Measurements from ENCODE around the gene SPINK13.

Gene SPINK13

DNA sequence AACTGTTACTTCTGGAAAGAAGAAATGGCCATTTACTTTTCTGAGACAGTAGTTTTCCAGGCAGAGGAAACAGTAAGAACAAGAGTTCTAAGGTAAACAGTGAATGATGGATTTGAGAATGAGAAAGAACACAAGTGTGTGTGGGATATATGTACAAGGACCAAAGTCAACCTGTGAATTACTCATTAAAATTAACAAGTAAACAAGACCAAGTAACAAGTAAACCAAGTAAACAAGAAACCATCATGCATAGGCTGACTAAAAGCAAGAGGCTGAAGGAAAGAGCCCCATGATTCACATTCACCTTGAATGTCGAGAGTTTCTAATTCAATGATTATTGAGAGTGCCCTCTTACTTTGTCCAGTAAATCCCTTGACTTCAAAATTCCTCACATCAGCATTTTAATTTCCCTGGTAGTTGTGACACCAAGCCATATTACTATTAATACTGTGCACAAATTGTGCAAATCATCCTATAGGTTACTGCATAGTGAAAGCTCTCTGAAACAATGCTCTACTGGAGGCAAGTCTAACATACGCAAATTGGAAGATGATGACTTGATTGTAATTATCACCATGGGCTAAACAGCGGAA, 40.1 kb upstream of the SPINK13 start:
- H3K9me2 ChIP-seq (ENCODE audit: low read depth, low read length): no peaks in the 10 kb centered on the region
- no peaks in the 10 kb centered on the region for H3K27me3 ChIP-seq (ENCODE audit: insufficient read depth, low read length)
- TF ChIP-seq CTCF (IDR thresholded peaks at IDR 0.05; ENCODE audit: low read length): no peak
- TF ChIP-seq EZH2 (IDR thresholded peaks at IDR 0.05; ENCODE audit: borderline replicate concordance, low read length): no peak

DNA sequence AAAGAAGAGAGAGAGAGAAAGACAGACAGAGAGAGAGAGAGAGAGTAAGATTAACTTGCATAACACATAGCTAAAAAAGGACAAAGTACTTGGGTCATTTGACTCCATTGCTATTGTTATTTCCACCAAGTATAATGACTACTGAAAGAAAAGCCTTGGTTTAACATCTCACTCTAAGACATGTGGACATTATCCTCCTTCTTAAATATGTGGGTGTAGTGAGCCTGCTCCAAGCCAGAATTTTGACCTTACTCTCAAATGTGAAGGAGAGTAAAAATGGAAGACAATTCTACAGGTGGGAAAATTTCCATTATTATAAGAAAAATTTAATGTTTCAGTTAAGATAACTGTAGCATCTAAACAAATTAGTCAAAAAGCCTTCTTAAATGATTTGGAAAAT, 38.8 kb upstream of the SPINK13 start:
- Histone ChIP-seq H3K4me3 (ENCODE audit: low read depth, low read length, poor library complexity, severe bottlenecking) (no peak overlapping the region), H3K9ac (ENCODE audit: low read length) (no peak overlapping the region)

More for the DNA sequence above, 40.1 kb upstream of the SPINK13 start:
- Histone ChIP-seq H4K20me1 (ENCODE audit: insufficient read depth, low read length) (no peaks in the 10 kb centered on the region), H3K4me1 (ENCODE audit: insufficient read depth, low read length, severe bottlenecking) (no peaks in the 10 kb centered on the region), H3K9ac (ENCODE audit: low read length) (no peak overlapping the region), H3K36me3 (ENCODE audit: insufficient read depth, low read length) (no peaks in the 10 kb centered on the region), H3K4me2 (ENCODE audit: low read length) (no peak overlapping the region), H3K4me3 (ENCODE audit: low read depth, low read length, poor library complexity, severe bottlenecking) (no peak overlapping the region), H3K9me3 (ENCODE audit: low read length) (no peaks in the 10 kb centered on the region), H3F3A (ENCODE audit: insufficient read depth, low read length) (no peaks in the 10 kb centered on the region), H2AFZ (ENCODE audit: low read length) (no peak overlapping the region), H3K79me2 (ENCODE audit: insufficient read depth, low read length) (no peaks in the 10 kb centered on the region), H3K27ac (ENCODE audit: low read depth, low read length, poor library complexity, severe bottlenecking) (no peak overlapping the region)

GRCh38 chr5:148230240-148230639, 38.4 kb upstream of the SPINK13 start:
- Histone ChIP-seq H3K4me2 (ENCODE audit: low read length) (no peak overlapping the region), H3K27ac (ENCODE audit: low read depth, low read length, poor library complexity, severe bottlenecking) (no peak overlapping the region)

More for the DNA sequence above, 38.8 kb upstream of the SPINK13 start:
- Histone ChIP-seq H3K27me3 (ENCODE audit: insufficient read depth, low read length) (no peaks in the 10 kb centered on the region), H3K79me2 (ENCODE audit: insufficient read depth, low read length) (no peaks in the 10 kb centered on the region), H2AFZ (ENCODE audit: low read length) (no peak overlapping the region), H3F3A (ENCODE audit: insufficient read depth, low read length) (no peaks in the 10 kb centered on the region), H3K36me3 (ENCODE audit: insufficient read depth, low read length) (no peaks in the 10 kb centered on the region), H3K4me1 (ENCODE audit: insufficient read depth, low read length, severe bottlenecking) (no peaks in the 10 kb centered on the region), H3K4me2 (ENCODE audit: low read length) (no peak overlapping the region), H3K9me2 (ENCODE audit: low read depth, low read length) (no peaks in the 10 kb centered on the region), H3K27ac (ENCODE audit: low read depth, low read length, poor library complexity, severe bottlenecking) (no peak overlapping the region), H3K9me3 (ENCODE audit: low read length) (no peaks in the 10 kb centered on the region), H4K20me1 (ENCODE audit: insufficient read depth, low read length) (no peaks in the 10 kb centered on the region)
- TF ChIP-seq CTCF (IDR thresholded peaks at IDR 0.05; ENCODE audit: low read length): no peak
- TF ChIP-seq EZH2 (IDR thresholded peaks at IDR 0.05; ENCODE audit: borderline replicate concordance, low read length): no peak

More at GRCh38 chr5:148230240-148230639, 38.4 kb upstream of the SPINK13 start:
- H2AFZ ChIP-seq (ENCODE audit: low read length): no peak overlapping the region
- no peaks in the 10 kb centered on the region for H3K9me2 ChIP-seq (ENCODE audit: low read depth, low read length)
- H3K9me3 ChIP-seq (ENCODE audit: low read length): no peaks in the 10 kb centered on the region
- H3F3A ChIP-seq (ENCODE audit: insufficient read depth, low read length): no peaks in the 10 kb centered on the region
- no peaks in the 10 kb centered on the region for H3K79me2 ChIP-seq (ENCODE audit: insufficient read depth, low read length)
- no peaks in the 10 kb centered on the region for H3K4me1 ChIP-seq (ENCODE audit: insufficient read depth, low read length, severe bottlenecking)
- TF ChIP-seq CTCF (IDR thresholded peaks at IDR 0.05; ENCODE audit: low read length): no peak
- TF ChIP-seq EZH2 (IDR thresholded peaks at IDR 0.05; ENCODE audit: borderline replicate concordance, low read length): no peak
- no peak overlapping the region for H3K9ac ChIP-seq (ENCODE audit: low read length)
- no peaks in the 10 kb centered on the region for H3K27me3 ChIP-seq (ENCODE audit: insufficient read depth, low read length)
- H3K4me3 ChIP-seq (ENCODE audit: low read depth, low read length, poor library complexity, severe bottlenecking): no peak overlapping the region
- no peaks in the 10 kb centered on the region for H3K36me3 ChIP-seq (ENCODE audit: insufficient read depth, low read length)
- no peaks in the 10 kb centered on the region for H4K20me1 ChIP-seq (ENCODE audit: insufficient read depth, low read length)

All from OCI-LY1 (cell line).